Right atrium auricular region (tissue), 2 donors: ENCODE results near the gene CYP17A1. TPM values are rescaled to one million over a fixed set of nuclear protein-coding genes. Genes with fewer than 3 reads are reported as not detected.

Source experiments
- DNase-seq: peaks from one replicate; pipeline ENCODE4 v3.0.0-alpha.2; 2019; ENCODE audit warnings: low spot score
- H3K27ac ChIP-seq, 2 donors: fragments of 200-600 bp; sonication (generic); 1 replicate in 1 of 2; 2 replicates in 1 of 2; pipeline ENCODE4 v1.5.1; 2016 to 2019
- H3K27me3 ChIP-seq, 2 donors: fragments of 200-600 bp; sonication (generic); one replicate each; pipeline versions ENCODE4 v1.5.1 to v1.6.0; 2017 to 2019
- H3K36me3 ChIP-seq: fragments of 200-600 bp; sonication (generic); one replicate; pipeline ENCODE4 v1.5.1; 2016
- H3K4me1 ChIP-seq, 2 donors: fragments of 200-600 bp; sonication (generic); one replicate each; pipeline versions ENCODE4 v1.5.1 to v1.6.0; 2017 to 2019
- H3K4me3 ChIP-seq, 2 donors: fragments of 200-600 bp; sonication (generic); 1 replicate in 1 of 2; 2 replicates in 1 of 2; pipeline ENCODE4 v1.5.1; 2017 to 2019; ENCODE audit warnings: mild to moderate bottlenecking in 1 of 2, moderate library complexity in 1 of 2
- H3K9me3 ChIP-seq, 2 donors: fragments of 200-600 bp; sonication (generic); one replicate each; pipeline ENCODE4 v1.5.1; 2019
- CTCF ChIP-seq, 2 donors: fragments of 200-600 bp; sonication (generic); IDR thresholded peaks; one replicate each; pipeline ENCODE4 v1.5.1; 2019; ENCODE audit warnings: antibody characterized with exemption in 2 of 2
- total RNA-seq, 2 donors: library from RNA; depleted of rRNA; stranded (reverse); fragments of >200 nt; gene quantifications; one replicate each; pipeline ENCODE4 v1.1.0, GENCODE V29; 2016

The CYP17A1 gene
- total RNA-seq, 2 donors from 2014 or later = 0.47 TPM; not detected in 1

DNA sequence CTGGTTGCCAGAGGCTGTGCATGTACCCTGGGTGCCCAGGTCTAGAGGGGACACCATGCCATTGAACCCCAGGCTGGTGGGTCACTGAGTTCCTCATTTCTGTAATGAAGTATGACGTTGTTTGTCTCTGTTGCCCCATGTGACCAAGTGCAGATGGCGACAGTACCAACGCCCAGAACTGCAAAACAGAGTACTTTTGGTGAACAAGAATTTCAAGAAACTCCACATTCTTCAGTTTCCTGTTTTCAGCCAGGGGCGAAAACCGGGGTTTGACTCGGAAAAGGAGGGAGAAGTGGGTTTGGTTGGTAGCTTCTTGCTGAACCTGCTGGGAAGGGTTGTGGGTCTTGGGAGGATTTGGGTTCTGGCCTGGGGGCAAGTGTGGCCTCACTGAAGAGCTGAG is 18.2 kb downstream of the CYP17A1 start:
- Histone ChIP-seq H3K27ac (peak overlapping the region; percentile 55 to 58), H3K4me1 (peaks cover 0 to 37% of the 10 kb centered on the region in 2 donors), H3K36me3 (peaks cover 9% of the 10 kb centered on the region), H3K4me3 (no peak overlapping the region), H3K9me3 (no peaks in the 10 kb centered on the region), H3K27me3 (no peaks in the 10 kb centered on the region)
- peak; percentile 78 for DNase-seq
- TF ChIP-seq CTCF (IDR thresholded peaks at IDR 0.05) = no peak

GRCh38 chr10:102817175-102817574 is 20.0 kb downstream of the CYP17A1 start:
- H3K4me3 ChIP-seq = no peak overlapping the region

DNA sequence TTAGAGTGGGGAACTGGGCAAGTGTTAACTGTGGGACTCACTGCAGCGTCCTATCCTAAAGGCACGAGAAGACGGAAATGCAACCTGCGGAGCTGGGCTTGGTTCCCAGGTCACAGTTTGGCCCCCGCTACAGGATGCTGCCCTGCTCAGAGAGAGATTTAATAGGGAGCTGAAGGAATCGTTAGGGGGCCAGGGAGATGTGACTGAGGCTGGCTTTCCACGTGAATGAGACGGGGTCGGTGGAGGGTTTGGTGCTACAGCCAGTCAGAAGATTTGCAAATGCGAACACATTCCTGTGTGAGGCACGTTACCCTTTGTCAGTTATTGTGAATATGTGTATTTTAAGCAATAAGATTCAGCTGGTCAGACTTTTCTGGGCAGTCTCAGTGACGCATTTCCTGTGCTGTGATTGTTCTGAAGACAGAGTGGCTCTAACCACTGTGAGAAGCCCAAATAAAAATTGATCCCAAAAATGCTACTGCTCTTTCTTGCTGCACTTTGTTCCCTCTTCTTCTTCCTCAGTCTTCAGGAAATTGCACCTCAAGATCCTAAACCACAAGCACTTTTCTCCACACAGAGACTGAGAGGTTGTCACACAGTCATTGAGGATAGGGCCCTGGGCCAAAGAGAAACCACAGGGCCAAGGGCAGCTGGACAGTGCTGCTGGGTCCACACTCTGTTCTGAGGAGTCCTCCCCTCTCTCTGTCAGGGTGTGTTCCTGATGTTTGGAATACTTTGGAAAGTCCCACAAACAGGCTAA is 21.2 kb downstream of the CYP17A1 start:
- DNase-seq = peak; percentile 92
- H3K27ac ChIP-seq = peak overlapping the region; percentile 88 to 91
- no peak for TF ChIP-seq CTCF (IDR thresholded peaks at IDR 0.05)
- no peak overlapping the region for H3K4me3 ChIP-seq
- H3K27me3 ChIP-seq = no peaks in the 10 kb centered on the region
- H3K4me1 ChIP-seq = peaks cover 0 to 53% of the 10 kb centered on the region in 2 donors
- H3K36me3 ChIP-seq = peaks cover 40% of the 10 kb centered on the region
- no peaks in the 10 kb centered on the region for H3K9me3 ChIP-seq

More at GRCh38 chr10:102817175-102817574, 20.0 kb downstream of the CYP17A1 start:
- no peak for DNase-seq
- no peaks in the 10 kb centered on the region for H3K9me3 ChIP-seq
- H3K4me1 ChIP-seq = peaks cover 0 to 53% of the 10 kb centered on the region in 2 donors
- TF ChIP-seq CTCF (IDR thresholded peaks at IDR 0.05) = no peak
- peaks cover 28% of the 10 kb centered on the region for H3K36me3 ChIP-seq
- peak overlapping the region; percentile 88 to 91 for H3K27ac ChIP-seq
- no peaks in the 10 kb centered on the region for H3K27me3 ChIP-seq

DNA sequence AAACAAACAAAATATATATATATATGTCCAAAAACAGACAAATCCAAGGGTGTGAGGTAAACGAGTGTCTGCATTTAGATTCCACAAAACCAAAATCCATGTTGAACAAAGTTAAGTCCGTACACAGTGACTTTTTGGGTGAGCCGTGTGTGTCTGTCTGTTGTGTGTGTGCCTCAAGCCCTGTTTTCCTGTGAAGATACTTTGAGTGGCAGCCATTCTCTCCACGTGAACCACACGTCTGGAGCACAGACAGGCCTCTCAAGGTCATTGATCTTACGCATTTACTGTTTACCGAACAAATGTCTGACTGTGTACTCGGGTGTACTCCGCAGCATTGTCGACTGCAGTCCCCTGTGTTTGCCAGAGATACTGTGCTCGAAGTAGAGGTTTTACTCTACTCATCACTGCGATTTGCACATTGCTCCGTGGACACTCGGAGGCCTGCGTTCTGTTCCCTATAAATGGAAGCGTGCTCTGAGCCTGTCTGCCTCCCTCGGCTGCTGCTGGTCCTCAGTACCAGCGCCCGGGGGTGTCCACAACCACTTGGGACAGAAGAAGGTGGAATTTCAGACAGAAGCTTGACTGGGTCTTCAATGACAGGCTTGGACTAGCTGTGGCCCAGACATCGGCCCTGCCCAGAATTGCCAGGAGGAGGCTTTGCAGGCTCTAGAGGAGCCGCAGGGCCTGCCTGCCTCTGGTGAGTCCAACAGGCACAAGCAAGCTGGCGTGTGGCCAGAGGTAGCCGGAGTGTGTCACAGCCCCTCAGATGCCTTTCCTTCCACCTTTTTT is 22.1 kb downstream of the CYP17A1 start:
- no peak for TF ChIP-seq CTCF (IDR thresholded peaks at IDR 0.05)
- Histone ChIP-seq H3K36me3 (peaks cover 45% of the 10 kb centered on the region), H3K4me1 (peaks cover 0 to 53% of the 10 kb centered on the region in 2 donors), H3K9me3 (no peaks in the 10 kb centered on the region), H3K27ac (peak overlapping the region; percentile 88 to 91), H3K4me3 (no peak overlapping the region), H3K27me3 (no peaks in the 10 kb centered on the region)
- peak; percentile 83 for DNase-seq

- peak overlapping the region; percentile 88 to 91 for H3K27ac ChIP-seq
- H3K36me3 ChIP-seq = peaks cover 51% of the 10 kb centered on the region
- no peaks in the 10 kb centered on the region for H3K27me3 ChIP-seq
- H3K4me1 ChIP-seq = peaks cover 0 to 54% of the 10 kb centered on the region in 2 donors
- TF ChIP-seq CTCF (IDR thresholded peaks at IDR 0.05) = no peak
- H3K9me3 ChIP-seq = no peaks in the 10 kb centered on the region
- peak; percentile 90 for DNase-seq
- no peak overlapping the region for H3K4me3 ChIP-seq
Observed at GRCh38 chr10:102814453-102814871, 22.8 kb downstream of the CYP17A1 start.
